Bronchus fibroblast of lung (primary cell): ENCODE results near the gene EGFL8. TPM values are rescaled to one million over a fixed set of nuclear protein-coding genes. Genes with fewer than 3 reads are reported as not detected.

Experiments used
- total RNA-seq: library from RNA; depleted of rRNA; stranded (reverse); fragments of >200 nt; gene quantifications from 2 replicates; pipeline ENCODE4 v1.2.3, GENCODE V29; 2015

EGFL8 gene
- total RNA-seq: 0.89 and 1.2 TPM in 2 replicates

GRCh38 chr6:32164295-32164694 lies at the start of gene EGFL8:
TSS of gene EGFL8 (plus strand) at chr6:32164595. CDS start at chr6:32166166, 1,571 bp downstream.

GRCh38 chr6:32127717-32128592 lies 36.4 kb upstream of the EGFL8 start, which contains the start of gene ATF6B:
TSS of gene ATF6B (minus strand) at chr6:32128246. CDS start at chr6:32128207, 39 bp downstream.

GRCh38 chr6:32151863-32152768 lies 12.3 kb upstream of the EGFL8 start, which contains the start of gene PRRT1:
TSS of gene PRRT1 (minus strand) at chr6:32151939. CDS start at chr6:32151827, 112 bp downstream.

GRCh38 chr6:32153564-32154513 lies 10.6 kb upstream of the EGFL8 start, which contains the start of gene PPT2:
TSS of gene PPT2 (plus strand) at chr6:32154141. CDS start at chr6:32154595, 454 bp downstream.

GRCh38 chr6:32175711-32176475 lies 11.5 kb downstream of the EGFL8 start, which contains the start of gene AGPAT1:
TSS of gene AGPAT1 (minus strand) at chr6:32176084. CDS start at chr6:32171496, 4,588 bp downstream.

GRCh38 chr6:32177788-32178546 lies 13.6 kb downstream of the EGFL8 start, which contains the start of gene RNF5:
TSS of gene RNF5 (plus strand) at chr6:32178405. CDS start at chr6:32178512, 107 bp downstream.

GRCh38 chr6:32184084-32184640 lies 19.8 kb downstream of the EGFL8 start, which contains the start of gene AGER:
TSS of gene AGER (minus strand) at chr6:32184253. CDS start at chr6:32184222, 31 bp downstream.

GRCh38 chr6:32190054-32190851 lies 25.9 kb downstream of the EGFL8 start, which contains the start of gene PBX2:
TSS of gene PBX2 (minus strand) at chr6:32190202. CDS start at chr6:32189915, 287 bp downstream.

GRCh38 chr6:32192608-32193039 lies 28.2 kb downstream of the EGFL8 start, which contains the start of gene GPSM3:
TSS of gene GPSM3 (minus strand) at chr6:32192643. CDS start at chr6:32192513, 130 bp downstream.

Other genes with a start within 250 kb of the EGFL8 start
- gene C2, start 236.9 kb upstream of the EGFL8 start, total RNA-seq: 0.17 and 0.30 TPM in 2 replicates
- 2.0 and 2.7 TPM in 2 replicates for gene CFB, start 218.5 kb upstream of the EGFL8 start, total RNA-seq
- 142 and 144 TPM in 2 replicates for gene NELFE, start 205.6 kb upstream of the EGFL8 start, total RNA-seq
- gene SKIC2, start 205.4 kb upstream of the EGFL8 start, total RNA-seq: 44.4 and 46.7 TPM in 2 replicates
- gene DXO, start 192.5 kb upstream of the EGFL8 start, total RNA-seq: 17.5 and 21.9 TPM in 2 replicates
- gene C4A, start 182.5 kb upstream of the EGFL8 start, total RNA-seq: 2.7 and 2.8 TPM in 2 replicates
- 1.5 and 2.2 TPM in 2 replicates for gene C4B, start 149.8 kb upstream of the EGFL8 start, total RNA-seq
- gene CYP21A2, start 126.2 kb upstream of the EGFL8 start, total RNA-seq: 0.17 TPM in 1 of 2 replicates, not detected in the other
- gene TNXB, start 55.3 kb upstream of the EGFL8 start, total RNA-seq: under 0.01 and 0.17 TPM in 2 replicates
- gene ATF6B, start 36.3 kb upstream of the EGFL8 start, total RNA-seq: 25.9 and 31.4 TPM in 2 replicates
- 6.4 and 6.7 TPM in 2 replicates for gene FKBPL, start 34.3 kb upstream of the EGFL8 start, total RNA-seq
- 0.15 and 0.17 TPM in 2 replicates for gene PRRT1, start 12.7 kb upstream of the EGFL8 start, total RNA-seq
- gene PPT2, start 10.5 kb upstream of the EGFL8 start, total RNA-seq: 12.2 and 13.6 TPM in 2 replicates
- 68.5 and 73.0 TPM in 2 replicates for gene AGPAT1, start 11.5 kb downstream of the EGFL8 start, total RNA-seq
- gene RNF5, start 13.8 kb downstream of the EGFL8 start, total RNA-seq: 74.6 and 80.7 TPM in 2 replicates
- 1.0 and 1.3 TPM in 2 replicates for gene AGER, start 19.7 kb downstream of the EGFL8 start, total RNA-seq
- gene PBX2, start 25.6 kb downstream of the EGFL8 start, total RNA-seq: 26.9 and 31.5 TPM in 2 replicates
- gene GPSM3, start 28.0 kb downstream of the EGFL8 start, total RNA-seq: 11.3 and 15.0 TPM in 2 replicates
- 2.0 and 2.5 TPM in 2 replicates for gene NOTCH4, start 59.5 kb downstream of the EGFL8 start, total RNA-seq
- not detected in 2 replicates for gene TSBP1, start 207.3 kb downstream of the EGFL8 start, total RNA-seq
- not detected in 2 replicates for gene BTNL2, start 242.6 kb downstream of the EGFL8 start, total RNA-seq